ENCODE measurements around the gene FAM240A.

DNA sequence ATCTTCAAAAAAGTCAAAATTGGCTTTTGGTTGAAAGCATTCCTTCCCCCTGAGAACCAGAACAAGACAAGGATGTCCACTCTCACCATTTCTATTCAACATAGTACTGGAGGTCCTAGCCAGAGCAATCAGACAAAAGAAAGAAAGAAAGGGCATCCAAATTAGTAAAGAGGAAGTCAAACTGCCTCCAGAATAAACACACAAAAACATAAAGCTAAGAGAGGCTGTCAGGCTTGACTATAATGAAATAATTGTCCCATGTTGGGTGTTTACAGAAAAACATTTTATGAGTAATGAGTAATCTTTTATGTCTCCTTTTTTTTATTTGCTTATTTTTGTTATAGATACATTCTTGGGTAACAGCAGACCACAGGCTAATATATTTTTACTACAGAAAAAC, 18.3 kb upstream of the FAM240A start:
- TF ChIP-seq, protein P1, sequence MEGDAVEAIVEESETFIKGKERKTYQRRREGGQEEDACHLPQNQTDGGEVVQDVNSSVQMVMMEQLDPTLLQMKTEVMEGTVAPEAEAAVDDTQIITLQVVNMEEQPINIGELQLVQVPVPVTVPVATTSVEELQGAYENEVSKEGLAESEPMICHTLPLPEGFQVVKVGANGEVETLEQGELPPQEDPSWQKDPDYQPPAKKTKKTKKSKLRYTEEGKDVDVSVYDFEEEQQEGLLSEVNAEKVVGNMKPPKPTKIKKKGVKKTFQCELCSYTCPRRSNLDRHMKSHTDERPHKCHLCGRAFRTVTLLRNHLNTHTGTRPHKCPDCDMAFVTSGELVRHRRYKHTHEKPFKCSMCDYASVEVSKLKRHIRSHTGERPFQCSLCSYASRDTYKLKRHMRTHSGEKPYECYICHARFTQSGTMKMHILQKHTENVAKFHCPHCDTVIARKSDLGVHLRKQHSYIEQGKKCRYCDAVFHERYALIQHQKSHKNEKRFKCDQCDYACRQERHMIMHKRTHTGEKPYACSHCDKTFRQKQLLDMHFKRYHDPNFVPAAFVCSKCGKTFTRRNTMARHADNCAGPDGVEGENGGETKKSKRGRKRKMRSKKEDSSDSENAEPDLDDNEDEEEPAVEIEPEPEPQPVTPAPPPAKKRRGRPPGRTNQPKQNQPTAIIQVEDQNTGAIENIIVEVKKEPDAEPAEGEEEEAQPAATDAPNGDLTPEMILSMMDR (IDR thresholded peaks at IDR 0.05 in 4 of 5, conservative IDR thresholded peaks at IDR 0.05 in 1 of 5), result no peak
- TF ChIP-seq POLR2A (IDR thresholded peaks at IDR 0.05), result no peak

Measured in gastrocnemius medialis (tissue), 4 donors.